Lung microvascular endothelial cell (primary cell): ENCODE results near the gene BARX2. TPM values are rescaled to one million over a fixed set of nuclear protein-coding genes. Genes with fewer than 3 reads are reported as not detected.

ENCODE experiments used
- total RNA-seq: library from RNA; depleted of rRNA; stranded (reverse); fragments of >200 nt; gene quantifications from 2 replicates; pipeline ENCODE4 v1.2.1, GENCODE V29; 2014

Gene BARX2
- total RNA-seq, 1 donor from 2014 or later: not detected

Other genes with a start within 250 kb of the BARX2 start
- gene ARHGAP32, start 183.5 kb upstream of the BARX2 start, total RNA-seq: 3.5 and 6.7 TPM in 2 replicates